NCI-H748 (cell line): ENCODE data around the gene EPS8L2.
A peak's percentile ranks its signal among the peaks of the same experiment; 100 is the strongest.

Experiments used
- DNase-seq: peaks from one replicate; lab custom pipeline; 2025; ENCODE audit not compliant: unreplicated experiment; lab: John Stamatoyannopoulos, UW

The EPS8L2 gene

DNA sequence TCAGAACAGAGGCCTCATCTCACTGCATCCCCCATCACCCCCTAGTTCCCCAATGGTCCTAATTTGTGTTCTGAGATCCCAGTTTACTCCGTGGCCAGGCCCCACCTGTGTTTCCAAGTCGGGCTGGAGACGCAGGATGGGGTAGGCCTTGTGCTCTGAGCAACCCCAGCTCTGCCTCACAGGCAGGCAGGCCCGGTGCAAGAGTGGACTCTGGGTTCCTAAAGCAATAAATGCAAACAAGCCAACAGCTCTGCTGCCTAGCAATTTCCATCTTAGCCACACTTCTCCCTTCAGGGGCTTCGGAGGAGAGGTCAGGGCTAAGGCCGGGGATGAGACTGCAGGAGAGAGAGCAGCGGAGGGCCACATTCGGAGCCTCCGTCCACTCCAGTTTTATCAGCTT lies 2.5 kb upstream of the EPS8L2 start:
- no peak for DNase-seq

DNA sequence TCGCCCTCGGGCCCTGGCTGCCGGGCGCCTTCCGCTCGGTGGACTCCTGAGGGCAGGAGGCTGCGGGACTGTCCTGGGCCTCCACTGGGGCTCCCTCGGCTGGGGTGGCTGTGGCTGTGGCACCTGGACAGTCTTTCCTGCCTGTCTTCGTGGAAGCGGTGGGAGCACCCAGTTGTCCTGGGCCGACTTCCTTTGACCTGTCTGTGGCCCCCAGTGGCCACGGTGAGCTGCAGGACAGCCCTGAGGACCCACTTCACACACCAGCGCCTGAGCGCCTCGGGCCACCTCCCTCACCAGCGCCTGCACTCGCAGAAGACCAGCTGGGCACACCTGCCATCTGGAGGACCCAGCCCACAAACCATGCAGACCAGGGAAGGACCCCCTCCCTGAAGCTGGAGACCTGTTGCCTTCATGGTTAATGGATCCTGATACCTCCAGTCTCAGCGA lies 1.8 kb upstream of the EPS8L2 start:
- DNase-seq = no peak

DNA sequence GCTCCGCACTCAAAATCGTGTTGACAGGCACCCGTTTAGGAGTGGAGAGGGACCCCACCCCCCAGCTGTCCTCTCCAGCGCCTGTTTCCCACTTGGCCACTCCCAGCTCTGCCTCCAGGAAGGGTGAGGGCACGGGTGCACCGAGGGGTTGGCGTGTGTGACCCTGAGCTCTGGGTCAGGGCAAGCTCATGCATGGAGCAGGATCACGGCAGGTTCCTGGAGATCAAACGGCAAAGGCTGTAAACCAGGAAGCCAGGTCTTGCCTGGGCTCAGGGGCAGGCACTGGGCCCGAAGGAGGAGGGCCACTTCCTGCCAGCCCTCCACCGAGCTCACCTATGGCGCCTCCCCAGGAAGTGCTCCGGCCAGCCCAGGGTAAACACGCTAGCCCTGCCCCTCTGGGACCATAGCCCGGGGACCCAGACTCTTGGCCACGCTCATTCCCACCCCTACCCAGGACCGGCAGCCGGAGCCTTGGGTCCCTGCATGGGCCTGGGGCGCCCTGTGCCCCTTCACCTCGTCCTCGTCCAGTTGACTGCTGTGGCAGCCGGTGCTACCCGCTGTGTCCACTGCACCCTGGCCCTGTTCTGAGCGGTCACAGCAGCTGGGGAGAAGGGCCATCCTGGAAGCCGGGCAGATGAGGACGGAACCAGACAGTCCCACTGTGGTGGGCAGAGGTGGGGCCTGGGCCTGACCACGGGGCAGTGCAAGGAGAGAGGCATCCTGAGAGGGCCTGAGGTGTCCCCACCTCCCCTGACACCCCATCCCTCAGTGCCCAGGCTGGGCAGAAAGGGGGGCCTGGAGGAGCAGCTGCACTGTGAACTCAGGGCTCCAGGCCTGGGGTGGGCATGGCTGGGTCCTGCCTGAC lies 1.0 kb upstream of the EPS8L2 start:
- peak; percentile 16 for DNase-seq

DNA sequence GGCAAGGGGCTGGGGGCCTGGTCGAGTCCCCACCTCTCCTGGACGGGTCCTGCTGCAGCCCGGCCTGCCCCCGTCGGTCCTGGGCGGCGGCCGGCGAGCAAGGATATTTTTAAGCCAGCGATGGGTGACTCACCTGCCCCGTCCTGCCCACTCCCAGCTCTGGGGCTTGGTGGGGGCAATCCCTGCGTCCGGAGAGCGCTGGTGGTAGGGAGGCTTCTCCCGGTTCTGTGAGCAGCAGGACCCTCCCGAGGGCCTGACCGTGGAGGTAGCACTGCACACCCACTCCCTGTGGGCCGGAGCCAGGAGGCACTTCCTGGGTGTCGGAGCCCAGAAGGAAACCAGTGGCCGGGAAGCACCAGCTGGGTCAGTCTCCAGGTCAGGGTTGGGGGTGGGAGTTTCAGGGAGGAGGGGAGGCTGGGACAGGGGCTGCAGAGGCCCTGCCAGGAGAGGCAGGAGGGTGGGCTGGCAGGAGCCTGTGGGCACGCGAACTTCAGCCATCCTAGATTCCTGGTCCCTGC lies 467 bp downstream of the EPS8L2 start:
- DNase-seq = no peak

DNA sequence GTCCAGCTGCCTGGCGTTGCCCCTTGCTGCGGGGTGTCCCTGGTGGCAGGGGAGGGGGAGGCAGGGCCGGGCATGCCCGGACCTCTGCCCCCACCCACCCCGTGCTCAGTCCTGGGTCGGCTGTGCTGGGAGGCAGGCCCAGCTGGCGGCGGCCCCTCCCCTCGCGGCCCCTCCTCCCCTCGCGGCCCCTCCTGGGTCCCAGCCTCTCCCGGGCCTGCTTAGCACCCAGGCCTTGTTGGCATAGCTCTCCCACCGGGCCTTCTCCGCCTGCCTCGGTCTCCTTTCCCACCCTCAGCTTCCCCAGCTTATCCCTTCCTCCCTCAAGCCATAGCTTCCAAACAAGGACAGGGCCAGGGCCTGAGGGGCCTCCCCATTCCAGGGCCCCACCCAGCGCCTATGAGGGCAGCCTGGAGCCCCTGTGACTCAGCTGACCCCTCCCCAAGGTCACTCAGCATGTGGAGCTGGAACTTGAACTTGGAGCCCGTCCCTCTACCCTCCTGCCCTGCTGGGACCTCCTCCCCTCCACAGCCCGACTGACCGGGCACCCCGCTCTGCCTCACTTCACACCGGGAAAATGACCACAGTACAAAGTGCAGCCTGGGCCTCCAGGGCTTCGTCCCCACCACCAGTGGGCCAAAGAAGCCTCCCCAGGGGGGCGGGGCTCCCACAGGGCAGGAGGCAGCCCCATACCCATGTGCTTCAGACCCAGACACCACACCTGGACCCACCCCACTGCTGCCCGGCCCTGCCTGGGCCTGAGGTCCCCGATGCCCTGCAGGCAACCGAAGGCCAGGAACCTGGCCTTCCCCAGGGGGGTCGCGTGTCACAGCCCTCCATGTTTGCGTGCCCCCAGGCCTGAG lies 1.2 kb downstream of the EPS8L2 start:
- no peak for DNase-seq

DNA sequence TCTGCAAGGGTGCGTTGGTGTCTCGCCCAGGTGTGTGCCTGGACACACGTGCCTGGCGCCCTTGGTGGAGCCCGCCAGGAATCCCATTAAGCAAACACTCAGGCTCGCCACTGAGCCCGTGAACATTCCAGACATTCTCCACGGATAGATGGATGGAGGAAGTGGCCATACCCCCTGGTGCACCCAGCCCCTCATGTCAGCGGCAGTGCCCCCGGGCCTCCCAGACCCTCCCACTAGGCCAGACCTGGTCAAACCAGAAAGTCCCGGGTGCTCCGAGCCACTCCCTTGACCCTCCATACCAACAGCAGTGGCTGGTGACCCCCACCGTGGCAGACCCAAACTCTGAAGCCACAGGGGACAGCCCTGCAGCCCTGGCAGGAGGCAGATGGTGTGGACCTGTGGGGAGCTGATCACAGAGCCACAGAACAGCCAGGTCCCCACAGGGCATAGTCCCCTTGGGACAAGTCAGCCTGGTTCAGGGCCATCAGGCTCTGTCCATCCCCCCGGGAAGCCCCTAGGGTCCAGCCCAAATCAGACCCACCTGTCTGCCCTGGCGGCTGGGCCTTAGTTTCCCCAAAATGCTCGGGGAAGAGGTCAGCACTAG lies 1.9 kb downstream of the EPS8L2 start:
- DNase-seq = no peak

DNA sequence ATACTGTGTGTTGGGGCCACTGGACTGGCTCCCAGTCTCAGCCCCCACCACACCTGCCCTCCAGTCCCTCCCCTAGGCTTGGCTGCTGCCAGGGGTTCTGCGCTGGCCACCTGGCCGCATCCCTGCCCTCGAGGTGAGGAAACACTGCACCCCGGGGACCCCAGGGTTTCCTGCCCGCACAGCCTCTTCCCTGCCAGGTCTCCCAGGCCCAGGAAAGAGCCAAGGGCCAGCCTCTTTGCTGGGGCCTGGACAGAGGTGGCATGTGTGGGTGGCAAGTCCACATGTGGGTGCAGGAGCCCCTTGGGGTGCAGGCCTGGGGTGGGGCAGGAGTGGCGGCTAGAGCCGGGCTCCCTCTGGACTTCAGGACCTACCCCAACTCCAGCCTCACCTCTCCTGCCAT lies 2.5 kb downstream of the EPS8L2 start:
- DNase-seq = no peak

DNA sequence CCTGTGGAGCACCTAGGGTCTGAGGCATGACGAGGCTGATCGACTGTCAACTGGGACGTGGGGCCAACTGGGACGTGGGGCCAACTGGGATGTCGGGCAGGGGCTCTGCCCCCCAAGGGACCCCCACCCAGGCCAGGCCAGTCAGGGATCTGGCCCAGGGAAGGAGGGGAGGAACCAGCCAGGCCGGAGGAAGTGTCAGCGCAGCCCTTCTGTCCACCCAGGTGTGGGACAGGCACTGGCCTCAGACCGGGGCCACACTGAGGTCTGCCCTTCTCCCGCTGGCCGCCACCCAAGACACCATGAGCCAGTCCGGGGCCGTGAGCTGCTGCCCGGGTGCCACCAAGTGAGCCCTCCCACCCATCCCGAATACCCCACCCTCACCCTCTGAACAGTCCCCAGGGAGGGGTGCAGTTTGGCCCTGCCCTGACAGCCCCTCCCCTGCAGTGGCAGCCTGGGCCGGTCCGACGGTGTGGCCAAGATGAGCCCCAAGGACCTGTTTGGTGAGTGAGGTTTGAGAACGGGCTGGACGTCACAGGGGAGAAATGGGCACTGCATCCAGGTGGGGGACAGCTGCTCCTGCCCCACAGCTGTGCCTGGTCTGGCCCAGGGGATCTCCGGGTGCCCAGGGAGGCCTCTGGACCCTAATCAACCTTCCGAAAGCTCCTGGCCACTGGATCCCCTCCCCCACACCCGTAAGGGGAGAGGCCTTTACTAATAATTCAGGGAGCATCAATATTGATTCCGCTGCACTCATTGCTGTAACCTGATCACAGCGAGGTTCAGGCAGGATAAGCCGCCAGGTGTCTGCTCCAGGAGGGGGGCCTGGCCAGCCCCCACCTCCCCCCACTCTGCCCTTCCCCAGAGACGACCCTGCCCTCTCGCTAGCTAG lies 3.3 kb downstream of the EPS8L2 start:
- DNase-seq = peak; percentile 43

DNA sequence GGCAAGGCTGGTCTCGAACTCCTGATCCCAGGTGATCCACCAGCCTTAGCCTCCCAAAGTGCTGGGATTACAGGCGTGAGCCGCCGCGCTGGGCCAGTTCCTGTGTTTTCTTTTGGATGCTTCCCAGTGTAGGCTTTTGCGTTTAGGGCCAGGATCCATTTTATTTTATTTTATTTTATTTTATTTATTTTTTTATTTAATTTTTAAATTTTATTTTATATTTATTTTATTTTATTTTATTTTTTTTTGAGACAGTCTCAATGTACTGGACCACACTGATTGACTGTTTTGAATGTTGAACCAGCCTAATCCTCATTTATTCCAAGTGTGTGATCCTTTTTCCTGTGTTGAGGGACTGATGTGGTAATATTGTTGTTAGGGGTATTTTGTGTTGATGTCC lies 8.4 kb downstream of the EPS8L2 start:
- no peak for DNase-seq

DNA sequence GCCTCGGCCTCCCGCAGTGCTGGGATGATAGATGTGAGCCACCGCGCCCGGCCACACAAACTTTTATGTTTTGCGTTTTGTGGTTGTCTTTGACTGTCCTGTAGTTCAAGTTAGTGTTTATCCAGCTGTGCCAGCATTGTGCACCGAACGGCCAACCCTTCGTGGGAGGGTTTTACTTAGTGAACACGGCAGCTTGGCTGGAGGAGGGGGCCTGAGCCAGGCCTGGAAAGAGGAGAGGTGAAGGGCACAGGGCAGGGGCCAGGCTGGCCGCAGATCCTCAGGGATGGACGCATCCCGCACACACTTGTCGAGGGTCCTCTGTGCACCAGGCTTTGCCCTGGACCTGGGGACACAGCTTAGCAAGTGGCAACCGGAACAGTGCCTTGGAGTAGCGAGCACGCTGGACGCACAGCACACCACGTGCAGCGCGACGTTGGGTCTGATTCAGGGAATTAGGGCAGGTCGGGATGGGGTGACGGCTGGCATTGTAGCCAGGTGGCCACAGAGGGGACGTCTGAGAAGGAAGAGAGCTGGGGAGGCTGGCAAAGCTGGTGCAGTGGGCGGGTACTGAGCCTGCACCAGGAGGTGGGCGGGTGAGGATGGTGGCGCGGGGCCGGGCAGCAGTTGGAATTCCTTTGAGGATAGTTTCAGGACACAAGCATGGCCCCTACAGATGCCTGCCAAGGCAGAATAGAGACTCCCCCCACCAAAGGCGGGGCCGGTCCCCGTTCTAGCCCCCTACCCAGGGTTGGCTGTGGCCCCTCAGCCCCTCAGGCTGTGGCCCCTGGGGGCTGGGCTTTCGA lies 13.4 kb downstream of the EPS8L2 start:
- no peak for DNase-seq

DNA sequence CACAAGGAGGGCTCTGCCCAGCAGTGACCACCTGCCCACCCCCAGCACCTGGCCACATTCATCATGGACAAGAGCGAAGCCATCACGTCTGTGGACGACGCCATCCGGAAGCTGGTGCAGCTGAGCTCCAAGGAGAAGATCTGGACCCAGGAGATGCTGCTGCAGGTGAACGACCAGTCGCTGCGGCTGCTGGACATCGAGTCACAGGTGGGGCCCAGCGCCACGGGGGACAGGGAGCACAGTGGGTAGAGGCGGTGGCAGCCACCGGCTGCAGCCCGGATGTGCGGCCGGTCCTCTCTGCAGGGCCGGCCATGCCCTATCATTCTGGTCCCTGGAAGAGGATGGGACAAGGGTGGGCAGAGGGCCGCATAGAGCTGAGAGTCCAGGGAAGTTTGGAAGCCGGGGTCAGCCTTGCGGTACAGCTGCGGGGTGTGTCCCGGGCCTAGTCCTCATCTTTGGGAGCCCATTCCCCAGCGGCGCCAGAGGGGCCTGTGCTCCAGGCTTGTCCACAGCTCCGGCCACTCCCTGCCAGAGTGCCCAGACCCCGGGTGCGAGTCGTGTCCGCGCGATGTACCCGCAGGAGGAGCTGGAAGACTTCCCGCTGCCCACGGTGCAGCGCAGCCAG lies 14.1 kb downstream of the EPS8L2 start:
- no peak for DNase-seq

DNA sequence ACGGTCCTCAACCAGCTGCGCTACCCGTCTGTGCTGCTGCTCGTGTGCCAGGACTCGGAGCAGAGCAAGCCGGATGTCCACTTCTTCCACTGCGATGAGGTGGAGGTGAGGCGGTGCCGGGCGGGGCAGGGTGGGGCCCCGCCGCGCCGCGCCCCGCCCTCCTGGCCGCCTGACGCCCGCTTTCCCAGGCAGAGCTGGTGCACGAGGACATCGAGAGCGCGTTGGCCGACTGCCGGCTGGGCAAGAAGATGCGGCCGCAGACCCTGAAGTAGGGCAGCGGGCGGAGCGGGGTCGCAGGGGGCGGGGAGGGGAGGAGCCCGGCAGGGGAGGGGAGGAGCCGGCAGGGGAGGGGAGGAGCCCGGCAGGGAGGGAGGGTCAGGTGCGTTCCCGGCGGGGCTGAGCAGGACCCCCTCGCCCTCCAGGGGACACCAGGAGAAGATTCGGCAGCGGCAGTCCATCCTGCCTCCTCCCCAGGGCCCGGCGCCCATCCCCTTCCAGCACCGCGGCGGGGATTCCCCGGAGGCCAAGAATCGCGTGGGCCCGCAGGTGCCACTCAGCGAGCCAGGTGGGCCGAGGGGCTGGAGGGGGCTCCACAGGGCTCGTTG lies 14.7 kb downstream of the EPS8L2 start:
- peak; percentile 90 for DNase-seq

DNA sequence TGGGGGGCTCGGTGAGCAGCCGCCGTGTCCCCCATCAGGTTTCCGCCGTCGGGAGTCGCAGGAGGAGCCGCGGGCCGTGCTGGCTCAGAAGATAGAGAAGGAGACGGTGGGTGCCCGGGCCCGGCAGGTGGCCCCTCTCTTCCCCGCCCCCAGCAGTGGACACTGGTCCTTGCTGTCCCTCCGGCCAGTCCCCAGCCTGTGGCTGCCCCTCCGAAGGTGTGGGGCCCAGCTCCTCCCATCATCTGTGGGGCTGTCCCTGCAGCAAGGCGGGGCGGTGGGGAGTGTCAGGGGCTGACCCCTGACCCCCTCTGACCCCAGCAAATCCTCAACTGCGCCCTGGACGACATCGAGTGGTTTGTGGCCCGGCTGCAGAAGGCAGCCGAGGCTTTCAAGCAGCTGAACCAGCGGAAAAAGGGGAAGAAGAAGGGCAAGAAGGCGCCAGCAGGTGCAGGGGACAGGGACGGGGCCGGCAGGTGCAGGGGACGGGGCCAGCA lies 15.3 kb downstream of the EPS8L2 start:
- DNase-seq = peak; percentile 51

DNA sequence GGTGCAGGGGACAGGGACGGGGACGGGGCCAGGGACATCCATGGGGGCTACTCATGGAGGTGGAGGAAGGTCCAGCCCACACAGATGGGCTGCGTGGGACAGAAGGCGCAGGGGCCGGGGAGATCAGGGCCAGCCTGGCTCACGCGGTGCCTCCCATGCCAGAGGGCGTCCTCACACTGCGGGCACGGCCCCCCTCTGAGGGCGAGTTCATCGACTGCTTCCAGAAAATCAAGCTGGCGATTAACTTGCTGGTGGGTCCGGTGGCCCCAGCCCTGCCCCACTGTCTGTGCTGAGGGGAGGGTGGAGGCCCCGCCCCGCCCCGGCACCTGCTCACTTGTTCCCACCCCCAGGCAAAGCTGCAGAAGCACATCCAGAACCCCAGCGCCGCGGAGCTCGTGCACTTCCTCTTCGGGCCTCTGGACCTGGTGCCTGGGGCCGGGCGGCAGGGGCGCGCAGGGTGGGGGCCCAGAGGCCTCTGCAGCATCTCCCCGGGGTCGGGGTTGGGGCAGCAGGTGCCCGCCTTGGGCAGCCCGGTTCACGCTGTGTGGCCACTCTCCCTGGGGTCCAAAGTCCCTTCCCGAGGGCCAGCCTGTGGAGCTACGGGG lies 15.8 kb downstream of the EPS8L2 start:
- DNase-seq = peak; percentile 76

DNA sequence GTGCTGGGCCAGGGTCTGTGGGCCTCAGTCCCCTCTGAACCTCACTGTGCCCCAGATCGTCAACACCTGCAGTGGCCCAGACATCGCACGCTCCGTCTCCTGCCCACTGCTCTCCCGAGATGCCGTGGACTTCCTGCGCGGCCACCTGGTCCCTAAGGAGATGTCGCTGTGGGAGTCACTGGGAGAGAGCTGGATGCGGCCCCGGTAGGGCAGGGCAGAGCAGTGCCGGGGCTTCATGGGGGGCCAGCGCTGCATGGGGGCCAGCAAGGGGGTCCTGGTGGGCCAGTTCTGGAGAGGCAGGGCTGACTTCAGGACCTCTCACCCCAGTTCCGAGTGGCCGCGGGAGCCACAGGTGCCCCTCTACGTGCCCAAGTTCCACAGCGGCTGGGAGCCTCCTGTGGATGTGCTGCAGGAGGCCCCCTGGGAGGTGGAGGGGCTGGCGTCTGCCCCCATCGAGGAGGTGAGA lies 16.3 kb downstream of the EPS8L2 start:
- no peak for DNase-seq

DNA sequence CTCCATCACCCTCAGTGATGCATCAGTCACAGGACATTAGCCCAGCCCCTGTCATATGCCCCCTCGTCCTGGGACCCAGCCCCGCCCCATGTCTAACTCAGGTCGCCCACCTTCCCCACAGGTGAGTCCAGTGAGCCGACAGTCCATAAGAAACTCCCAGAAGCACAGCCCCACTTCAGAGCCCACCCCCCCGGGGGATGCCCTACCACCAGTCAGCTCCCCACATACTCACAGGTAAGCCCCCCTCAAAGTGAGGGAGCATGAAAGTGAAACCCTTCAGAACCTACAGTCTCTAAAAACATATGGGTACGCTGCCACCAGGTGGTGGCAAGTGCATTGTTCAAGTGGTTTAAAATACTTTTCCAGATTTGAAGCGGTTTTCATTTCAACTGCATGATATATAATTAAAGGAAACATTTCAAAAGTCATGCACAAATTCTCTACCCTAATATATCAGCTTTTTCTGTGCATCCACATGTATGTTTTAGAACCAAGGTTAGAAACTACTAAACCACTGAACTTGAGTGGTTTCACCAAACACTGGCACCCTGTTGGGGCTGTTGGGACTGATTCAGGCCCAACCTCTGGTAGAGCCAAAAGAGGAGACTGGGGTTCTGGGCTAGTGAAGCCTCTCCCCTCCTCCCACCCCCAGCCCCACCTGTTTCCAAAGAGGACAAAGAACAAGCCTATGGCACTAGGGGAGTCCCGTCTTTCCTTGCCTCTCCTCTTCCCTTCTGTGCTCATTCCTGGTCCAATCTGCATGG lies 17.3 kb downstream of the EPS8L2 start:
- peak; percentile 57 for DNase-seq

DNA sequence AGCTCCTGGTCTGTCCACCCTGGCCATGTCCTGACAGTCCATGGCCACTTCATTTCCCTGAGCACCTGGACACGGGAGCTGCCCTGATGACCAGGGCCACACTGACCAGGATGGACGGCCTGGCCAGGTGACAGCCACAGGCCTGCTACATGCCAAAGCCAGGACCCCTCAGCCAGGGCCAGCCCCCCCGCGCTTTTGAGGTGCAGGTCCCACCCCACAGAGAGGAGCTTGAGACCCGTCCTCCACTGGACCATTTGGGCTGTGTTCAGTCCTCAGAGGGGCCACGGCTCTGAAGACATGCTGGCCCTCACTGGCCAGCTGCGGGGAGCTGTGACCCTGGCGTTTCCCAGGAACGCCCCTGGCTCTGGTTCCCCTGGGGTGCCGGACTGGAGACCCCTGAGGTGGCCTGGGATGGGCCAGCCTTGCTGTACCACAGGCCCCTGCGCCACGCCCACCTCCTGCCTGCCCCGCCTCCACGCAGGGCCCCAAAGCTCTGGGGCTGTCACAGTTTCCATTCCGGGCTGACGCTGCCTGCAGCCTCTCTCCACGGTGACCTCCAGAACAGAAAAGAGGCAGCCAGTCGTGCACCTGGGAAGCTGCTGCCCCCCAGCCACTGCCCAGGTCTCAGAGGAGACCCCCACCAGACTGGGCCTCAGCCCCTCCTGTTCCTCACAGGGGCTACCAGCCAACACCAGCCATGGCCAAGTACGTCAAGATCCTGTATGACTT lies 18.2 kb downstream of the EPS8L2 start:
- no peak for DNase-seq
